ENCODE results near the gene KMT5B. TPM values are rescaled to one million over a fixed set of nuclear protein-coding genes. Genes with fewer than 3 reads are reported as not detected.

Gene KMT5B
- total RNA-seq, 4 donors from 2014 or later, result 27.2 to 40.5 (median 33.3) TPM

- WGBS, result 83% methylated on average over 7 of the region's 7 CpGs
- DNase-seq (ENCODE audit: low spot score in 2 of 2), result no peak
- Histone ChIP-seq H3K36me3 (peaks cover 62% of the 10 kb centered on the region), H3K4me3 (no peak overlapping the region), H3K9me3 (no peaks in the 10 kb centered on the region), H3K4me1 (no peaks in the 10 kb centered on the region), H3K27me3 (no peaks in the 10 kb centered on the region), H3K27ac (no peak overlapping the region)
- TF ChIP-seq EP300 (IDR thresholded peaks at IDR 0.05), result no peak
- TF ChIP-seq POLR2A (IDR thresholded peaks at IDR 0.05), result no peak
- TF ChIP-seq, protein P1, sequence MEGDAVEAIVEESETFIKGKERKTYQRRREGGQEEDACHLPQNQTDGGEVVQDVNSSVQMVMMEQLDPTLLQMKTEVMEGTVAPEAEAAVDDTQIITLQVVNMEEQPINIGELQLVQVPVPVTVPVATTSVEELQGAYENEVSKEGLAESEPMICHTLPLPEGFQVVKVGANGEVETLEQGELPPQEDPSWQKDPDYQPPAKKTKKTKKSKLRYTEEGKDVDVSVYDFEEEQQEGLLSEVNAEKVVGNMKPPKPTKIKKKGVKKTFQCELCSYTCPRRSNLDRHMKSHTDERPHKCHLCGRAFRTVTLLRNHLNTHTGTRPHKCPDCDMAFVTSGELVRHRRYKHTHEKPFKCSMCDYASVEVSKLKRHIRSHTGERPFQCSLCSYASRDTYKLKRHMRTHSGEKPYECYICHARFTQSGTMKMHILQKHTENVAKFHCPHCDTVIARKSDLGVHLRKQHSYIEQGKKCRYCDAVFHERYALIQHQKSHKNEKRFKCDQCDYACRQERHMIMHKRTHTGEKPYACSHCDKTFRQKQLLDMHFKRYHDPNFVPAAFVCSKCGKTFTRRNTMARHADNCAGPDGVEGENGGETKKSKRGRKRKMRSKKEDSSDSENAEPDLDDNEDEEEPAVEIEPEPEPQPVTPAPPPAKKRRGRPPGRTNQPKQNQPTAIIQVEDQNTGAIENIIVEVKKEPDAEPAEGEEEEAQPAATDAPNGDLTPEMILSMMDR (IDR thresholded peaks at IDR 0.05), result no peak
- no peak for TF ChIP-seq POLR2AphosphoS5 (IDR thresholded peaks at IDR 0.05)
Observed at GRCh38 chr11:68181719-68182451, 31.2 kb downstream of the KMT5B start.

DNA sequence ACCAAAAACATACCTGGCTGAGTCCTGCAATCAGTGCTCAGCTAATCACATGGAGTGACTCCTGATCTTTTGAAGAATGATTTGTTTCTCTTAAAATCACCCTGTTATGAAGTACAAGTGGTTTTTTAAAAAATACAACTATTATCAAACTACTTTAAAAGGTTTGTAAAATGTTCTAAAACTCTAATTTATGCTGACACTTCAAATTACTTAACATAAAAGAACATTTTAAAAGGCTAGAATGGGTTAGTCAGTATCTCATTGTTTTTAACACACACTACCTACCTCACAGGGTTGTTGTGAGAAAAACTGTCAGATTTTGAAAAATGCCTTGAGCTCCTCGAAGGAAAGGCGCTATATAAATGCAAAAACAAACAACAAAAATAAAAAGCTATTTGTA lies 33.2 kb downstream of the KMT5B start:
- DNase-seq (ENCODE audit: low spot score in 2 of 2), result no peak
- TF ChIP-seq POLR2A (IDR thresholded peaks at IDR 0.05) (no peak), EP300 (IDR thresholded peaks at IDR 0.05) (no peak)
- Histone ChIP-seq H3K9me3 (no peaks in the 10 kb centered on the region), H3K4me1 (no peaks in the 10 kb centered on the region), H3K36me3 (peaks cover 57% of the 10 kb centered on the region), H3K27me3 (no peaks in the 10 kb centered on the region), H3K27ac (no peak overlapping the region), H3K4me3 (no peak overlapping the region)
- 94% methylated on average over 2 of the region's 2 CpGs for WGBS

DNA sequence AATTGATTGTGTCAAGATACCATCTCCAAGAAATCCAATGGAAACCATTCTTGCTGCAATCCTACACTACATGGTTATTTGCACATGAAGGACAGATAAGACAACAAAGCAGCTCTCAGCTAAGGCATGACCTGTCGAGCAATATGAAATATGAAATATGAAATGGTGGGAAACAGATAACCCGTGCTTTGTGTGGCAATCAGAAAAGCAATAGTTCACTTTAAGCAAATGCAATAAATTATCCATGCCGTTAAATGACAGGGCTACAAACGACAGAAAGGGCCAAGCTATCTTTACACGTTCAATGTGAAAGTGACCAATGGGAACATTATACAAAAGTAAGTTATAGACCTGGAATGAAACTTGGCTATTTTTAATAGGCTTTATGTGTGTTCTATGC lies 35.2 kb downstream of the KMT5B start:
- no peaks in the 10 kb centered on the region for H3K9me3 ChIP-seq
- DNase-seq (ENCODE audit: low spot score in 2 of 2), result no peak
- 89% methylated on average over 5 of the region's 5 CpGs for WGBS
- no peak for TF ChIP-seq POLR2A (IDR thresholded peaks at IDR 0.05)
- TF ChIP-seq EP300 (IDR thresholded peaks at IDR 0.05), result no peak
- TF ChIP-seq, protein P1 (IDR thresholded peaks at IDR 0.05), result no peak
- peaks cover 57% of the 10 kb centered on the region for H3K36me3 ChIP-seq
- H3K27ac ChIP-seq, result no peak overlapping the region
- no peak overlapping the region for H3K4me3 ChIP-seq
- H3K27me3 ChIP-seq, result no peaks in the 10 kb centered on the region
- no peaks in the 10 kb centered on the region for H3K4me1 ChIP-seq

DNA sequence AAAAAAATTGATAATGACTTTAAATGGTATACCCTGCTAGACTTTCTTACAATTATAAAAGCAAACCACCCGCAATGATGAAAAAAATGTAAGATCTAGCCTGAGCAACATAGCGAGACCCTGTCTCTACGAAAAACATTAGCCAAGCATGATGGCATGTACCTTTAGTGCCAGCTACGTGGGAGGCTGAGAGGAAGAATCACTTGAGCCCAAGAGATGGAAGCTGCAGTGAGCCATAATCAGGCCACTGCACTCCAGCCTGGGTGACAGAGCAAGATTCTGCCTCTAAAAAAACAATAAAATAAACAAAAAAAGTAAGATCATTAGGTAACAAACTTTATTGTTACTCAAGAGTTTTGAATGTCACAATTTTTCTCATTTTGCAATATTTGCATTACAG lies 39.2 kb downstream of the KMT5B start:
- Histone ChIP-seq H3K9me3 (no peaks in the 10 kb centered on the region), H3K36me3 (peaks cover 82% of the 10 kb centered on the region), H3K27ac (no peak overlapping the region), H3K4me3 (no peak overlapping the region), H3K4me1 (no peaks in the 10 kb centered on the region), H3K27me3 (no peaks in the 10 kb centered on the region)
- no peak for TF ChIP-seq EP300 (IDR thresholded peaks at IDR 0.05)
- no peak for TF ChIP-seq POLR2AphosphoS5 (IDR thresholded peaks at IDR 0.05)
- TF ChIP-seq POLR2A (IDR thresholded peaks at IDR 0.05), result no peak
- TF ChIP-seq, protein P1 (IDR thresholded peaks at IDR 0.05), result no peak
- no peak for DNase-seq (ENCODE audit: low spot score in 2 of 2)
- WGBS, result 86% methylated on average over 4 of the region's 4 CpGs

DNA sequence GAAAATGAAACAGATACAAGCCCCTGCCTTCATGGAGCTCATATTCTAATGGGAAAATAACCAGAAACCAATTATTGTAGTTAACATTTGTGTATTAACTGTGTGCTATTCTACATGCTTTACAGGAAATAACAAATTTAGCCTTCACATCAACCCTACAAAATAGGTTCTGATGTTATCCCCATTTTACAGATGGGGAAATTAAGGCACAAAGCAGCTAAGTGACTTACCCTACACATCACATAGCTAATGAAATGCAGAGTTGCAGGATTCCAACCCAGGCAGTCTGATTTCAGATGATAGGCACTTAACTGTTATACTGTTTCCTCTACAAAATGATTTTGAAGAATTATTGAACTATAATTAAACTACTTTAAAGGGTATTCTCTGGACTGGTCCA lies 43.7 kb downstream of the KMT5B start:
- DNase-seq (ENCODE audit: low spot score in 2 of 2), result no peak
- H3K27ac ChIP-seq, result no peak overlapping the region
- peaks cover 94% of the 10 kb centered on the region for H3K36me3 ChIP-seq
- H3K27me3 ChIP-seq, result no peaks in the 10 kb centered on the region
- H3K4me3 ChIP-seq, result no peak overlapping the region
- no peaks in the 10 kb centered on the region for H3K4me1 ChIP-seq
- TF ChIP-seq POLR2AphosphoS5 (IDR thresholded peaks at IDR 0.05), result no peak
- TF ChIP-seq, protein P1 (IDR thresholded peaks at IDR 0.05), result no peak
- TF ChIP-seq EP300 (IDR thresholded peaks at IDR 0.05), result no peak
- no peak for TF ChIP-seq POLR2A (IDR thresholded peaks at IDR 0.05)
- no peaks in the 10 kb centered on the region for H3K9me3 ChIP-seq

DNA sequence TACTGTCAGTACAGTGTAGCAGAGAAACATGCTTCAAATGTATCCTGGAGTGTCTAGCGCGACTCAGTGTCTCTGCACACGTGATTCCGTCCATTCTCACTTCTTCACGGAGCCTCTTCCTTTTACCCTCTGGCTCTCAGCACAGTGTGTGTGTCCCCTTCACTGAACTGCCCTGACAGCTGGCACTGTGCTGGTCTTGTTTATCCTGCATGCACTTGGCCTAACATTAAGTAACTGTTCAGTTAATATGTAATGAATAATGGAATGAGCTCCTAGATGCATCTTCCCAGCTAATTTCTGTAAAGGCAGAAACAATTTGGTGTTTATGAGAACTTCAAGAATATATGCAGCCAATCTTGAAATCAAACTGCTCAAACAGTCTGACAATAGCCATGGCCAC lies 44.4 kb downstream of the KMT5B start:
- H3K27ac ChIP-seq, result no peak overlapping the region
- no peak overlapping the region for H3K4me3 ChIP-seq
- peaks cover 88% of the 10 kb centered on the region for H3K36me3 ChIP-seq
- no peaks in the 10 kb centered on the region for H3K27me3 ChIP-seq
- H3K4me1 ChIP-seq, result no peaks in the 10 kb centered on the region
- WGBS, result 99% methylated on average over 5 of the region's 5 CpGs
- H3K9me3 ChIP-seq, result no peaks in the 10 kb centered on the region
- TF ChIP-seq POLR2A (IDR thresholded peaks at IDR 0.05) (no peak), EP300 (IDR thresholded peaks at IDR 0.05) (no peak), POLR2AphosphoS5 (IDR thresholded peaks at IDR 0.05) (no peak)
- TF ChIP-seq, protein P1 (IDR thresholded peaks at IDR 0.05), result no peak
- DNase-seq (ENCODE audit: low spot score in 2 of 2), result no peak
